Hematopoietic multipotent progenitor cell treated with erythropoietin and hydrocortisone succinate and interleukin-3 and kit ligand, for 15 days (in vitro differentiated cells): ENCODE measurements around the gene RBMS2.

Source experiments
- DNase-seq: peaks from one replicate; pipeline ENCODE4 v3.0.0-alpha.2; 2015; ENCODE audit warnings: low spot score

The RBMS2 gene

DNA sequence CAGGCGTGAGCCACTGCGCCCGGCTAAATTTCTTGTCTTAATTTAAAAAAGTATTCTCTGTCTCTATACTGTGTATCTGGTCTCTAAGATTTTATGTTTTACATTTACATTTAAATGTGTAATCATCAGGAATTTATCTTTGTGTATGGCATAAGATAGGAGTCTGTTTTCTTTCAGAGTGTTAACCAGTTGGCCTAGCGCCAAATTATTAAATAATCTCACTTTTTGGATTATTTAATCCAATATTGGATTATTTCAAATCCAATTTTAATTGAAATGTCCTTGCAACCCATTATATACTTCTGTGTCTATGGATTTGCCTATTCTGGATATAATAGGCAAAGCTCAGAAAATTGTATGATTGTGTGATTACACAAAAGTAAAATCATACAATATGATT, 63.5 kb downstream of the RBMS2 start:
- no peak for DNase-seq

GRCh38 chr12:56589783-56590182, 68.2 kb downstream of the RBMS2 start:
- DNase-seq, result no peak

- no peak for DNase-seq
These were observed 68.7 kb downstream of the RBMS2 start for GRCh38 chr12:56590237-56590830.

DNA sequence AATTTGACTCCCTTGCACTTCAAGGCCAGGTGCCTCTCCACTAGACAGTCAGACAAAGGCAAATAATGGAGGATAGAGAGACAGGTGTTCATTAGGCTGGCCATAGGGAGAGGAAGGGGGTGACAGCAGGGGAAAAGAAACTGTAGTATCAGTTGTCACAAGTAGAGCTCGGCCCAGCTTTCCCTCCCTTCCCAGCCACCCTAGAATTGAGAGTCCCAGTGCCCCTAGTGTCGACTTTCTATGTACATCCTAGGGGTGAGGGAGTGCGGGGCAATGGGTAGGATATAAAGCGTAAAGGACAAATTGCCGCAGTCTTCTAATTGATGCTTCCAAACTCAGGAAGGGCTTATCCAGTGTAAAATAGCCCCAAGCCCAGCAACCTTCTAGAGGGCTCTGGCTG, 69.5 kb downstream of the RBMS2 start:
- DNase-seq, result no peak

DNA sequence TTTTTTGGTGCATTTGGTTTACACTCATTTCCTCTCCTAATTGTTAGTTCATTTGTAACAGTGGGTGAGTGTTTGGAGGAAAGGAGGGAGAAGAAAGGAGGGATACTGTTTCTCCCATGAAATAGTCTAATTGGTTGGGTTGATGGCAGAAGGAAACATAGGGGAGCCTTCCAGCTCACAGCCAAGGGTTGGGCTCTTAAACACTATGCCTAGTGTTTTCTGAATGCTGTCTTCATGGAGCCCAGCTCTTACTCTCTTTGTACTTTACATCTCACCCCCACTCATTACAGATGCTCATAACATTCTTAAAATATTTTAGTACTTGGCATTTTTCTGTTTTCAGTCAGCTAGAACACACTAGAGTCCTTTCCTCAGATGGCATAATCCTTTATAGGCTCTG, 70.3 kb downstream of the RBMS2 start:
- no peak for DNase-seq

DNA sequence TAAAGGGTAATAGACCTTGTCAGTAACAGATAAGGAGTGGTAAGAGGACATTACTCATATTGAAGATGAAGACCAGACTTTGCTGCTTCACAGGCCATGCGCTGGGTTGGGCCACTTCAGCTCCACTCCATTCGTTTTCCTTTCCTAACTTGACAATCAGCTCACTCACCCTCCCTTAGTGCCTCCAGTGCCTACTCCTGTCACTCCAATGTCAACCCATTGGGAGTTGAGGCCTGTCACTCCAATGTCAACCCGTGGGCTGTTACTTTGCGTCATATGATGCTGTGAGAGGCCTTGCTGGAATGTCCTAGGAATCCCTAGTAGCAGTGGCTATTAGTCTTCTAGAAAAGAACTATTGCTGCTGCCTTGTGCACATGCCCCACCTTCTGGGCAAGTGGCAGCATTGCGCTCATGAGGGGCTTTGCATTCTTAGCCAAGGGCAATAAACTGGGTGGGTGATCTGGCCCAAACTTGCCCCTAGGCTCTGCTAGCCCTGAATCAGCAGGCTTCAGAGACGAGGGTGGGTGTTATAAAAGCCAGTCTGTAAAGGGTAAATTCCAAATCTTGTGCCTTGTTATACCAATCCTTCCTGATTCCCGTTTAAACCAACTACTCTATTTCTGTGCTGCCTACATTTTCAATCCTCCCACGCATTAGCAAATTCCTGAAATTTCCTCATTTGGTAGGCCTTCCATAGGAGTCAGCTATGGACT, 72.4 kb downstream of the RBMS2 start:
- DNase-seq, result peak; percentile 58

DNA sequence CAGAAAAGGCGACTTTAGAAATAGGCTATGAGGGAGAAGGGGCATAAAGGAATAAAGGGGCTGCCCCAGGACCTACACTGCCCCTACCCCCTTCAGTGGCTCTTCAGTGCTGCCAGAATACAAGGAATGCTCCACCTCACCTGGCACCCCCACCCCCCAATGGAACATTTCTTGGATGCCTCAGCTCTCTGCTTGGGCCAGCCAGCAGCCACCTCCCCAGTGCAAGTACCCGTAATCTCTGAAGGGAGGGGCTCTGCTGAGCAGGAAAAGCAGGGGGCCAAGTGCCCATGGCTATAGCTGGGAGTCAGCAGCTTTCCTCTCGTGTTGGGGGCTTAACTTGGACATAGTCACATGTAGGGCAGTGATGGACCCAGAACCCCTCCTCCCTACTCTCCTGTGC, 75.2 kb downstream of the RBMS2 start:
- DNase-seq, result no peak

- no peak for DNase-seq
These were observed 77.4 kb downstream of the RBMS2 start for GRCh38 chr12:56599041-56599440.

DNA sequence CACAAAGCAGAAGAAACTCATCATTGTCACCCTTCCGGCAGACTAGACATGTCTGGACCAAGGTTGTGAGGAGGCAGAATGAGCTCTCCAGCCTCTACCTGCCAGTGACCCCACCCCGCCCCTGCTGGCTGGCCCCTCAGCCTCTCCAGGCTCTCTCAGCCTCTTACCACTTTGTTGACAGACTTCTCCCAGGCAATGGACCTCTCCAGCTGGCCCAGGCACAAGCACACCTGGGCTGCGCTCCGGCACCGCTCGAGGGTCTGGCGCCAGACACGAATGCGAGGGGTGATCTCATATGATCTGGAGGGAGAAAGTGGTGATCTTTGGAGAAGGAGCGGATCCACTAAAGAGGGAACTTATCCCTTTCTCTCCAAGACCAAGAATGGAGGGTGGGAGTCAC, 78.2 kb downstream of the RBMS2 start:
- no peak for DNase-seq

- no peak for DNase-seq
These were observed 79.1 kb downstream of the RBMS2 start for GRCh38 chr12:56600753-56601152.

DNA sequence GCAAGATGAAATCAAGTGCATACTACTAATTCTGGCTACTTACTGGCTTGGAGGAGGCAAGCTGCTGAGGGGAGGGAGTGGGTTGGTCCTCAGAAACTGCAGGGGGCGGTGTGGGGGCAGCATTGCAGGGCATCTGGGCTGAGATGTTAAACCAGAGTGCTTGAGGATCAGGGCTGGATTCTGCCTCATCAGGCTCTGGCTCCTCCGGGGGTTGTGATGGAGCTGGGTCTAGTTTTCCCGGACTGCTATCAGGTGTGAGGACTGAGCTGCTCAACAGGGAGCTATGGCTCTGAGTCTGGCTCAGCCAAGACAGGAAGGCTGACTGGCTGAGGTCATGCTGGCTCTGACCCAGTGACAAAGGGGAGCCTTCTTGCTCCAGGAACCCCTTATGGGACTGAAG, 79.9 kb downstream of the RBMS2 start:
- peak; percentile 45 for DNase-seq

DNA sequence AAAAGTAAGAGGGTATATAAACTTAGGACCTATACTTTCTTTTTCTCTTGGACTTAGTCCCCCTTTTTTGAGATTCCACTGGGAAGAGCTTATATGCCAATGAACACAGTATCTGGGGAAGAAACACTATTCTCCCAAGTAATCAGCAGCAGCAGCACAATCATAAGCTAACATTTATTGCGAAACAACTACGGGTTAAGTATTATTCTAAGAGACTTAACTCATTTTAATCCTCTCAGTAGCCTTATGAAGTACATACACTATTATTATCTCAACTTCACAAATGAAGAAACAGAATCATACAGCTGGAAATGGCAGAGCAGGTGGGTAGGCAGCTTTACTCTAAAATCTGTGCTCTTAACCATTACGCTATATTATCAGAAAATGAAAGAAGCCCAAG, 80.6 kb downstream of the RBMS2 start:
- DNase-seq, result no peak

DNA sequence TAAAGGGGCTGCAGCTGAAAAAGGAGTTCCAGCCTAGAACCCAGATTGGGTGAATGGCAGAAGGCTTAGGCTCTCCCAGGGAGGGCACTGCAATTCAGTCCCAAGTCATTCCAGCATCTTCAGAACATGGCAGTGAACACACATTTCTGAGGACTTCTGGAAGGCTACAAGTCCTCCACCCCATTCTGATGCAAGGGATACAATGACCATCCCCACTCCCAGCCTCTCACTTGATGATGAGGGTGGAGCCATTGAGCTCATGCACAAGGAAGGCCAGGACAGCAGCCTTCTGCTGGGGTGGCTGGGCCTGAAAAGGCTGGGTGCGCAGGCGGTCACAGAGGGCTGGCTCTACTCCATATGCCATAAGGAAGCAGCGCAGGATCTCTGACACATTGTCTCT, 82.7 kb downstream of the RBMS2 start:
- DNase-seq, result no peak

DNA sequence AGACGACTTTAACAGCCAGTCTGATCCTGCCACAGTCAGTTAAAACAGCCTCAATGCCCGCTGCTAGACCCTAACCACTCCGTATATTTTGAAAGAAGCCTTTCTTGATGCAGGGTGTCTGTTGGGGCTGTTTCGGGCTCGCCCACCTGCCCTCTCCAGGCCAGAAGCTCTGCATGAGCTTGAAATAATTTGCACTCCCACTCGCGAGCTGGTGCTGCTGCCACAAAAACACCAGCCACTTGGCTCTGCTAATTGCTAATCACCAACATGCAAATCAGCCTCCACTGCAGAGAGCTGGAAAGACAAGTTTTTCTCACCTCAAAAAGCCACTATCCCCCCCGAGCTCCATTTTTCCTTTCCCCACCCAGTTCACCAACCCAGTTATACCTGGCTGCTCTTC, 93.0 kb downstream of the RBMS2 start:
- no peak for DNase-seq

DNA sequence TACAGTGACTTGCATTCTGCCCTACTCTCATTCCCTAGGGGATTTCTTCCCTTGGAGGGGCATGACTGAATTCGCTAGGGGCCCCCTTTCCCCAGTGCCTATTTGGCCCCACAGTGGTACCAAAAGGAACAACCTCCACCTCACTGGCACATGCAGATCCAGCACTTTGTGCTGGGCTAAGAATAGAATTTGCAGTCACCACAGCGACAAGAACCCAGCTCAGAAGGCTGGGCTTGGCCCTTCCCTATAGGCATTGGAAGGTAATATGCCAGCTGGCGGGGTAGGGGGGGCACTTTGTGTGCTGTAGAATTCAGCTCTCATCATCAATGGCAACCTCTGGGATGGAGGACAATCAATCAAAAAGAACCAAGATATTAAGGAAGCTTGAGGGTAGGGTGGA, 94.6 kb downstream of the RBMS2 start:
- DNase-seq, result no peak

DNA sequence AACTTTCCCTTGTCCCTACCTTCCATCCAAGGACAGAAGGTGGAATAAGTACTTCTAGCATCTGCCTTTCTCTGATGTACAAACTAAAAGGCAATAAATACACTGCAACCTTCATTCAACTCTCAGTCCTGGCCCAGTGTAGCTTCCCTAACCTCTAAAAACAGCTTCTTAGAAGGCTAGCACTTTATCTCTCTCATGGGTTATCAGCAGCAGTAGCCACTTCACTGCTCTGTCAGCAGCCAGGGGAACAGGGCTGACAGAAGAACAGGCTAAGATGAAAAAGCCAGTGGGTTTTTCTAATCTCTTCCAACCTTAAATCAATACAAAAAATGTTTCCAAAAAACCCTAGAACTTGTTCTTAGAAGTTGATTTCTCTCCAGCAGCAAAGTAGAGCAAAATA, 95.3 kb downstream of the RBMS2 start:
- DNase-seq, result no peak

- DNase-seq, result no peak
These were observed 100.9 kb downstream of the RBMS2 start for GRCh38 chr12:56622535-56622934.

- DNase-seq, result no peak
These were observed 105.1 kb downstream of the RBMS2 start for GRCh38 chr12:56626701-56627100.

GRCh38 chr12:56628671-56629458, 107.2 kb downstream of the RBMS2 start:
- peak; percentile 38 for DNase-seq

GRCh38 chr12:56629459-56630179, 108.0 kb downstream of the RBMS2 start:
- no peak for DNase-seq

- DNase-seq, result peak; percentile 82
These were observed 108.6 kb downstream of the RBMS2 start, which contains the start of gene BAZ2A for GRCh38 chr12:56630180-56630632. TSS of gene BAZ2A (minus strand) at chr12:56630326. CDS start at chr12:56617530, 12,796 bp downstream.
